ENCODE data around the gene CORO7.

GRCh38 chr16:4380119-4381063 lies 36.0 kb downstream of the CORO7 start:
- TF ChIP-seq GATA2 (IDR thresholded peaks at IDR 0.05; ENCODE audit: low read depth, low read length) (no peak), GATA3 (IDR thresholded peaks at IDR 0.05; ENCODE audit: low read depth, low read length) (no peak)

Data from SH-SY5Y (cell line).